ENCODE results near the gene TLE1.

The TLE1 gene

DNA sequence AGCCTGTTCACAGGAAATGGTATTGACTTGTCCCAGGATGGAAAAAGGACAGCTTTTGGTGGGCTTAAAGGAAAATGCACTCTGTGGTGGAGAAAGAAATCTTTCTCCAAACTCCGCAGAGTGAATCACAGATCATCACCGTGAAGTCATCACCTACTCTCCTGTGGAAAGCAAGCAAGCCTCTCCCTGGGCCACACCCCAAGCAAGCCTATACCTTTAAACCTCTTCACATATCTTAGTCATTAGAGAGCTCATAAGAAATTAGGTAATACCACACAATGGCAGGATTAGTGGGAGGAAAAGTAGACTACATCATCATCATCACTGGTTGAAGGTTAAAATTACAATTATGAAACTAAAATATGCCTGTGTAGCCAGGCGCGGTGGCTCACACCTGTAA lies 23.2 kb downstream of the TLE1 start:
- DNase-seq (ENCODE audit: low read depth): no peak
- no peak overlapping the region for H3K4me3 ChIP-seq (ENCODE audit: low read depth, low read length)
- TF ChIP-seq, protein P1, sequence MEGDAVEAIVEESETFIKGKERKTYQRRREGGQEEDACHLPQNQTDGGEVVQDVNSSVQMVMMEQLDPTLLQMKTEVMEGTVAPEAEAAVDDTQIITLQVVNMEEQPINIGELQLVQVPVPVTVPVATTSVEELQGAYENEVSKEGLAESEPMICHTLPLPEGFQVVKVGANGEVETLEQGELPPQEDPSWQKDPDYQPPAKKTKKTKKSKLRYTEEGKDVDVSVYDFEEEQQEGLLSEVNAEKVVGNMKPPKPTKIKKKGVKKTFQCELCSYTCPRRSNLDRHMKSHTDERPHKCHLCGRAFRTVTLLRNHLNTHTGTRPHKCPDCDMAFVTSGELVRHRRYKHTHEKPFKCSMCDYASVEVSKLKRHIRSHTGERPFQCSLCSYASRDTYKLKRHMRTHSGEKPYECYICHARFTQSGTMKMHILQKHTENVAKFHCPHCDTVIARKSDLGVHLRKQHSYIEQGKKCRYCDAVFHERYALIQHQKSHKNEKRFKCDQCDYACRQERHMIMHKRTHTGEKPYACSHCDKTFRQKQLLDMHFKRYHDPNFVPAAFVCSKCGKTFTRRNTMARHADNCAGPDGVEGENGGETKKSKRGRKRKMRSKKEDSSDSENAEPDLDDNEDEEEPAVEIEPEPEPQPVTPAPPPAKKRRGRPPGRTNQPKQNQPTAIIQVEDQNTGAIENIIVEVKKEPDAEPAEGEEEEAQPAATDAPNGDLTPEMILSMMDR (IDR thresholded peaks at IDR 0.05; ENCODE audit: insufficient read depth, low read depth, low read length, missing control alignments): no peak

DNA sequence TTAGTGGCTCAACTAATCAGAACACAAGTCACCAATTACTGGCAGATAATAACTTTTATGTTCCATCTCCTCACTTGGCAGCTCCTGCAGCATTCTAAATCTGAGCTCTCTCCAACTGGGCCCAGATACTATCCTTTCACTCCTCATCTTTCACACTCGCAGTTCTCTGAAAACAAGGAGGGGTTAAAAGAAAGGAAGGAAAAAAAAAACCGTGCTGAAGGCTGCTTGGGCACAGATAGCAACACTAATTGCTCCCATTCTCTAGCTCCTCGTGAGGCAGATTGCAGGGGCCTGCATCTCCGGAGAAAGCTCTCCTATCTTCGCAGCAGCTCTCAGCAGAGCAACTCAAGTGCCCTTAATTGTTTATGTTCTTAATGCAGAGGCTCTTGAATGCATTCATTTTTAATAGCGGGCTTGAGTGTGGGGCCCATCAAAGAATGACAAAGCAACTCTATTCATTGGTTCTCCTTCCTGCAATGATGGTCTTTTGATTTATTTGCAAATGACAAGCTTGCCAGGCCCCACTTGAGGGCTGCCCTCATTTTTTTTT lies 23.9 kb downstream of the TLE1 start:
- no peak for DNase-seq (ENCODE audit: low read depth)
- TF ChIP-seq, protein P1 (IDR thresholded peaks at IDR 0.05; ENCODE audit: insufficient read depth, low read depth, low read length, missing control alignments): no peak
- H3K4me3 ChIP-seq (ENCODE audit: low read depth, low read length): no peak overlapping the region

DNA sequence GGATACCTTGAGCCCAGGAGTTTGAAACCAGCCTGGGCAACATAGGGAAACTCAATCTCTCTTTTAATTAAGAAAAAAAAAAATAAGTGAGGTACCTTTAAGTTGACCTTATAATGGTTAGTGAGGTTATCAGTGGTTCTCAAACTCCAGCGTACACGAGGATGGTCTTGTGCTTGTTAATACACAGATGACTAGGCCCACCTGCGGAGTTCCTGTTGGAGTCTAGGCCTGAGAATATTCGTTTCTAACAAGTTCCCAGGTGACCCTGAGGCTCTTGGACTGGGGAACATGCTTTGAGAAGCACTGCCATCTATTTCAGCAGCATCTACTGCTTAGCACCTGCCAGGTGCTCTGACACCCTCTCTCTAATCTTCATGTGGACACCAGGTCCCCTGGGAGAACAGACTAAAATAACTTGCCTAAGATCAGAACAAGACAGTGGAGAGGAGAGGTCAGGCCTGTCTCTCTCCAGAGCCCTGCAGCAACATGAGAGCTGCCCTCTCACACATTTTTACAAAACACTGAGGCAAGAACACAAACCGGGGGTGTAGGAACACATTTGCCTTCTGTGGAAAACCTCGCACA lies 24.6 kb downstream of the TLE1 start:
- no peak overlapping the region for H3K4me3 ChIP-seq (ENCODE audit: low read depth, low read length)
- TF ChIP-seq, protein P1 (IDR thresholded peaks at IDR 0.05; ENCODE audit: insufficient read depth, low read depth, low read length, missing control alignments): no peak
- peak; percentile 35 for DNase-seq (ENCODE audit: low read depth)

DNA sequence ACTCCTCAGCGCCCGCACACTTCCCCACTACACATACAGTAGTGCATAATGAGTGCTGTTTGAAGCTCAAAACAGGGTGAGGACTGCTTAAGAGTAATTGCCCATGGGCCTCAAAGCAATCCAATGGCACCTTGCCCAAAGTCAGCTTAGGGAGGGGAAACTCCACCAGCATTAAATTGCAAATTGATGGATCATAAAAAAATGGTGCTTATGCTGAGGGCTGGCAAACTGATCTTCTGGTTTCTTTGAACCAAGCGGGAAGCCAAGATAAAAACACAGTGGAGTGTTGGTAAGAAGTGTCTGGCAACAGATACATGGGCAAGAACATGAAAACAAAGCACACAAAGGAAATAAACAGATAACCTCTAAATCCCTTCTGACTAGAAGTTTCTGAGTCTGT lies 28.0 kb downstream of the TLE1 start:
- TF ChIP-seq, protein P1 (IDR thresholded peaks at IDR 0.05; ENCODE audit: insufficient read depth, low read depth, low read length, missing control alignments): no peak
- no peak for DNase-seq (ENCODE audit: low read depth)
- no peak overlapping the region for H3K4me3 ChIP-seq (ENCODE audit: low read depth, low read length)

DNA sequence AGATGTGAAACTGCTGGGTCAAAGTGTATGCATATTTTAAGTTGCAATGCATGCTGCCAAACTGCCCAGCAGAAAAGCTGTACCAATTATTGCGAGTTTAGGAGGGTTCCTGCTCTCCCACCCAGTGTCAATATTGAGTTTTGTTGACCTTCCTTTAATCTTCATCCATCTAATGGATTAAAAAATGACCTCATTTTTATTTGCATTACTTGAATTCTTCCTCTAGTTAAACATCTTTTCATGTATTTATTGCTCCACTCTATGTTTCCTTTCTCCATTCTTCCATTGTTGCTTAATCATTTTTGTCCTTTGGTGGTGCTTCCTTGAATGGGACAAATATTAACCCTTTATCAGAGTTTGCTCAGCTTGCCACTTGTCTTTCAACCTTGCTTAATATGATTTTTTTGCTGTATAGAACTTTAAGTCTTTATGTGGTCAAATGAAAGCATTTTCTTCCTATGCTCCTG lies 32.4 kb downstream of the TLE1 start:
- DNase-seq (ENCODE audit: low read depth): no peak
- TF ChIP-seq, protein P1 (IDR thresholded peaks at IDR 0.05; ENCODE audit: insufficient read depth, low read depth, low read length, missing control alignments): no peak
- H3K4me3 ChIP-seq (ENCODE audit: low read depth, low read length): no peak overlapping the region

DNA sequence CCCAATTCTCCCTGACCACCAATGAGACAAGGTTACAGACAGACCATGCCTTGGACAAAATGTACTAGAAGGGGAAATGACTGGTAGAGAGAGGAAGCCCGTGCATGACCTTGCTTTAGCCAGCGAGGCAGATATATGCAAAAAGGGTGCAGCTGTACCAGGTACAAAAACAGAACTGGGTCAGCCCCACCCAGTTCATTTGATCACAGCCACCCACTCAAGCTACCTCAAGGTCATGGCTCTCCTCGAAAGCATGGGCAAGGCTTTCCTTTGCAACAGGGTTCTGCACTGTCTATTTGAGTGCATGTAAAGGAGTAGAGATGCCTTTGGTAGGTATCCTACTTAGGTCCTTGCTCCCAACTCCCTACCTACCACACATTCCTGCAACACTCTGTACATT lies 33.3 kb downstream of the TLE1 start:
- peak; percentile 84 for DNase-seq (ENCODE audit: low read depth)
- TF ChIP-seq, protein P1 (IDR thresholded peaks at IDR 0.05; ENCODE audit: insufficient read depth, low read depth, low read length, missing control alignments): no peak
- peak overlapping the region; percentile 7; the same call in 1 of the 2 replicates for H3K4me3 ChIP-seq (ENCODE audit: low read depth, low read length)

DNA sequence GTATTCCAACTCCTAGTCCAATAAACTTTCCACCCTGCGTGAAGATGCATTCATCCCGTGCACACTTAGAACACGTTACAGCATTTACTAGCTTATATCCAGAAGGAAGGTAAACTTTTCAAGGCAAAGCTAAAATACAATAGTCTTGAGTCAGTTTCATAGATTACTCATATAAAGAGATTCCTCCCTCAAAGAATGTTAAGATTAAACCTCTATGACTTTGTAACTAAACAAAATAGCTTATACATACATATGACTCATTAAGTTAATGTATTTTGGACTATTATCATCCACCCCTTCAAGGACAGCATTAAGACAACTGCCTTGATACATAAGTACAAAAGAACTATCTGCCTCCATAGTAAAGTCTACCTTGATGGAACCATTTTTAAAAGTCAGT lies 36.1 kb downstream of the TLE1 start:
- no peak for DNase-seq (ENCODE audit: low read depth)
- no peak overlapping the region for H3K4me3 ChIP-seq (ENCODE audit: low read depth, low read length)
- TF ChIP-seq, protein P1 (IDR thresholded peaks at IDR 0.05; ENCODE audit: insufficient read depth, low read depth, low read length, missing control alignments): no peak

Measured in GM12865 (cell line).